NCI-H526 treated with DMSO at 0.1 percent for 48 hours (cell line): ENCODE results near the gene CLPSL1.
A peak's percentile ranks its signal among the peaks of the same experiment; 100 is the strongest.
"Not testable (repeated sequence)": the region's sequence is repeated elsewhere in the genome, so short reads cannot be mapped to it uniquely, and the experiment has no call there.

Experiments used
- DNase-seq: peaks from one replicate; lab custom pipeline; 2025; lab: John Stamatoyannopoulos, UW

CLPSL1 gene, protein sequence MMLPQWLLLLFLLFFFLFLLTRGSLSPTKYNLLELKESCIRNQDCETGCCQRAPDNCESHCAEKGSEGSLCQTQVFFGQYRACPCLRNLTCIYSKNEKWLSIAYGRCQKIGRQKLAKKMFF

GRCh38 chr6:35780719-35781118 is at the start of gene CLPSL1:
Gene CLPSL1 (plus strand): TSS chr6:35781019. CDS start chr6:35781111, 92 bp downstream.
- DNase-seq = no peak

- DNase-seq = peak; percentile 73
Observed at GRCh38 chr6:35731414-35731735, 49.4 kb upstream of the CLPSL1 start.

- DNase-seq = peak; percentile 67
Observed at GRCh38 chr6:35731736-35732532, 48.9 kb upstream of the CLPSL1 start.

- no peak for DNase-seq
Observed at GRCh38 chr6:35733633-35734032, 47.2 kb upstream of the CLPSL1 start.

DNA sequence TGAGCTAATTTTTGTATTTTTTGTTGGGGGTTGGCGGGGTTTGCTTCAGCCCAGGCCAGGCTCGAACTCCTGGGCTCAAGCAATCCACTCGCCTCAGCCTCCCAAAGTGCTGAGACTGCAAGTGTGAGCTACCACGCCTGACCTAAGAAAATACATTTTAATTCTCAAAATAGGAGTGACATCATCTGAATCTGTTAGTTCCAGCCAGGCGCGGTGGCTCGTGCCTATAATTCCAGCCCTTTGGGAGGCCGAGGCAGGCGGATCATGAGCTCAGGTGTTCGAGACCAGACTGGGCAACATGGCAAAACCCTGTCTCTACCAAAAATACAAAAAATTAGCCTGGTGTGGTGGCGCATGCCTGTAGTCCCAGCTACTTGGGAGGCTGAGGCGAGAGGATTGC is 46.5 kb upstream of the CLPSL1 start:
- DNase-seq = not testable (repeated sequence)

GRCh38 chr6:35735452-35735851 is 45.4 kb upstream of the CLPSL1 start:
- DNase-seq = no peak

DNA sequence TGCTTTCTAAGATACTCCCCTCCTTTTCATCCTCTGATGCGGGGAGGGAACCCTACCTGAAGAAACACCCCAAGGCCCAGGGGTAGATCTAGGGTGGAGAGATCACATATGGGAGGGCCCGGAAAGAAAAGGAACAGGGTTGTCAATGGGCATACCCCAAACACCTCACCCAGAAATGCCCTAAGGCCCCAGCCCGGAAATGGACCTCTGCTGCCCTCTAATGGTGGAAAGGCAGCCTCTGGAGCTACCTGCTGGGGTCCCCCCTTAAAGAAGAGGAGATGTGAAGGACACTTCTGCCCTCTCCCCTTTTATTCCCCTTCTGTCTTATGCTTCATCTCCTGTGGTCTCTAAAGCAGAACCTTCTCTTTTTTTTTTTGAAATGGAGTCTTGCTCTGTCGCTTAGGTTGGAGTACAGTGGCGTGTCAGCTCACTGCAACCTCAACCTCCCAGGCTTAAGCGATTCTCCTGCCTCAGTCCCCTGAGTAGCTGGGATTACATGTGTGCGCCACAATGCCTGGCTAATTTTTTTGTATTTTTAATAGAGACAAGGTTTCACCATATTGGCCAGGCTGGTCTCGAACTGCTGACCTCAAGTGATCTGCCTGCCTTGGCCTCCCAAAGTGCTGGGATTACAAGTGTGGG is 44.4 kb upstream of the CLPSL1 start:
- DNase-seq = peak; percentile 22

- DNase-seq = no peak
Observed at GRCh38 chr6:35736982-35737412, 43.8 kb upstream of the CLPSL1 start, which contains the start of gene ARMC12. Gene ARMC12 (plus strand): TSS chr6:35737032. CDS start chr6:35737109, 77 bp downstream.

GRCh38 chr6:35737413-35738211 is 43.2 kb upstream of the CLPSL1 start:
- peak; percentile 82 for DNase-seq

GRCh38 chr6:35739645-35740524 is 40.9 kb upstream of the CLPSL1 start:
- DNase-seq = no peak

DNA sequence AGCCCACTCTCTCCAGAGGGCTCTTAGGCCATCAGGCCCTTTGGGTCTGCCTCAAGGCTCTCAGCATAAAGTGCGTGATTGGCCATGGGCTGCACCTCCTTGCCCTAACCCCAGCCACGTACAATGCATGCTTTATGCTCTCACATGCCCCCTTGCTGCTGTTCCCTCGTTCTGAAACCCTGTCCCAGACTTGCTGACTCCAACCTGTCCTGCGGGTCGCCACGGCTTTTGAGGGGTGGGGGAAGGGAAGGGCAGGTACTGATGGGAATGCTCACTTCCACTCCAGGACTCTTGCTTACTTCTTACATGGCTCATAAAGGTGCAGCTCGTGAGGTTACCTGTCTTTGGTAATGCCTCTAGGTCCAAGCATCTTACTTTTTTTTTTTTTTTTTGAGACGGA is 38.0 kb upstream of the CLPSL1 start:
- DNase-seq = no peak

DNA sequence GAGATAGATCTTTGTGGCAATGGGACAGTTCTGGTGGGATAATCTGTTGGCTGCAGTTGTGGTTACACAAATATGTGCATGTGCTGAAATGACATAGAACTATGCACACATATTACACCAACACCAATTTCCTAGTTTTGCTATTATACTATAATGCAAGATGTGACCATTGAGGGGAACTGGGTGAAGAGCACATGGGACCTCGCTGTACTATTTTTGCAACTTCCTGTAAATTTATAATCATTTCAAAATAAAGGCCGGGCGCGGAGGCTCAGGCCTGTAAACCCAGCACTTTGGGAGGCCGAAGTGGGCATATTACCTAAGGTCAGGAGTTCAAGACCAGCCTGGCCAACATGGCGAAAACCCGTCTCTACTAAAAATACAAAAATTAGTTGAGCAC is 35.3 kb upstream of the CLPSL1 start:
- DNase-seq = no peak

DNA sequence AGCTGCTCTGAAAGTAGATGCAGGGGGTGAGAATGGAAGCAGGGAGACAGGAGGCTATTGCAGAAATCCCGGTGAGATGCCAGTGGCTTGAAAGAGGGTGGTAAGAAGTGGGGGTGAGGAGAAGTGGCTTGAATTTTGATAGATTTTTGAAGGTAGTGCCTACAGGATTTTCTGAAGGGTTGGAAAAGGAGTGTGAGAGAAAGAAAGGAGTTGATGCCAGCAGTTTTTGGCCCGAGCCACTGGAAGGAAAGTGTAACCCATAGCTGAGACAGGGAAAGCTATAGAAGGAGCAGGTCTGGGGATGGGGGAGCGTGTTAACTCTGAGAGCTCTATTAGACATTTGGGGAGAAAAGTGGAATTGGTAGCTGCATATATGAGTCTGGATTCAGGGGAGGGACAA is 34.3 kb upstream of the CLPSL1 start:
- no peak for DNase-seq

GRCh38 chr6:35747877-35748276 is 32.9 kb upstream of the CLPSL1 start:
- no peak for DNase-seq

DNA sequence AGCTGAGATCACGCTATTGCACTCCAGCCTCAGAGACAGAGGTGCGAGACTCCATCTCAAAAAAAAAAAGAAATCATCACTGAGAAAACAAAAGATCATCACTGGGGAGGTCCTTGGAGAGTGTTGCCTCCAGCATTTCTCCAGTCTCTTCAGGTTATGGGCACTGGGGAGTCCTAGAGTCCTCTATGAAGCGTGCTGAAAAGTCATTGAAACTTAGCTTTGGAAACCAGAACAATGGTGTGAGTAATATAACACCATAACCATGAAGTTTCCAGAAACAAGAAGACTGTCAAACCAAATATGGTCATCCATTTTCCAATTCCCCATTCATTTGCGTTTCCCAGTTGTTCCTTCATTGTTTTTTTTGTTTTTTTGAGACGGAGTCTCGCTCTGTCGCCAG is 30.3 kb upstream of the CLPSL1 start:
- DNase-seq = no peak

- no peak for DNase-seq
Observed at GRCh38 chr6:35751594-35751993, 29.2 kb upstream of the CLPSL1 start.

- no peak for DNase-seq
Observed at GRCh38 chr6:35752330-35752729, 28.5 kb upstream of the CLPSL1 start.

DNA sequence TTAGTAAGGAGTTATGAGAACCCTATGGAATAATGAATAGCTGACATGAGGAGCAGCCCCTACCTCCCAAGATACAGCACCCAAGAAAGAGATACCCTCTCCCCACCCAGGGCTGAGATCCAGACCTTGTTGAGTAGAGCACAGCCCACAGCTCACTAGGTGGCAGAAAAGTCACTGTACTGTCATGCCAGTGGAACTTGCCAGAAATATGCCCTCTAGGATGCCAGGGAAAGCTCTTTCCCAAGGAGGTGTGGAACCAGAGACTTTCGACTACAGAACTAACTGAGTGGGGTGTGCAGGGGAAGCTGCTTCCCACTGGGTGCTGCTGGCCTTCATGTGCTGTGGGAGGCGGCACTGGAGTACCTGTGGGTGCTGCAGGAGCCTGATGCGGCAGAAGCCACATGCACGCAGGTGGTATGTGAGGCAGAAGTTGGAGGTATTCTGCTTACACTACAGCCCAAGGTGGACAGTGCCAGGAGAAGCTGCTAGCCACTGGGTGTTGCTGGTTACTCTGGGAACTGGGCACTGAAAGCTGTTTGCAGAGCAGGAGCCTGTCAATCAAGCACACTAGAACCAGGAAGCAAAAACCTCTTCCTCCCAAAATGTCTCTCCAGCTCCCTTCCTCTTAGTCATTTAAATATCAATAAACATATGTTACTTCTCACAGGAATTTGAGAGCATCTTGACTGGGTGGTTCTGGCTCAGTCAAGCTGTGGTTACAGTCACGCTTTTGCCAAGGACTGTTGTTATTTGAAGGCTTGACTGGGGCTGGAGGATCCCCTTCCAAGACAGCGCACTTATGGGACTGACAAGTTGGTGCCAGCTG is 26.2 kb upstream of the CLPSL1 start:
- DNase-seq = no peak

- no peak for DNase-seq
Observed at GRCh38 chr6:35755278-35755924, 25.4 kb upstream of the CLPSL1 start.
